Peyer's patch (tissue), 4 donors: Measurements from ENCODE around the gene GPR137B. TPM values are rescaled to one million over a fixed set of nuclear protein-coding genes. Genes with fewer than 3 reads are reported as not detected.

Source experiments
- DNase-seq, 3 donors: peaks; one replicate each; pipeline ENCODE4 v3.0.0-alpha.2; 2017 to 2019
- H3K27ac ChIP-seq, 4 donors: fragments of 200-600 bp; sonication (generic); one replicate each; pipeline ENCODE4 v1.5.1; 2016 to 2019
- H3K27me3 ChIP-seq, 2 donors: fragments of 200-600 bp; sonication (generic); one replicate each; pipeline ENCODE4 v1.5.1; 2019
- H3K36me3 ChIP-seq, 3 donors: fragments of 200-600 bp; sonication (generic); one replicate each; pipeline ENCODE4 v1.5.1; 2016 to 2019
- H3K4me1 ChIP-seq, 4 donors: fragments of 200-600 bp; sonication (generic); one replicate each; pipeline ENCODE4 v1.5.1; 2016 to 2019
- H3K4me3 ChIP-seq, 4 donors: fragments of 200-600 bp; sonication (generic); 1 replicate in 3 of 4; 2 replicates in 1 of 4; pipeline ENCODE4 v1.5.1; 2016 to 2019; ENCODE audit warnings: mild to moderate bottlenecking in 1 of 4
- H3K9me3 ChIP-seq, 4 donors: fragments of 200-600 bp; sonication (generic); one replicate each; pipeline ENCODE4 v1.5.1; 2016 to 2019; ENCODE audit warnings: mild to moderate bottlenecking in 1 of 4
- POLR2A ChIP-seq, 2 donors: fragments of 450-650 bp; IDR thresholded peaks; one replicate each; pipeline ENCODE4 v1.5.1; 2017; ENCODE audit warnings: antibody characterized with exemption in 2 of 2, mild to moderate bottlenecking in 2 of 2, moderate library complexity in 2 of 2
- total RNA-seq, 4 donors: library from RNA; depleted of rRNA; stranded (reverse); fragments of >200 nt; gene quantifications; one replicate each; pipeline ENCODE4 v1.1.0, GENCODE V29; 2016
- TF ChIP-seq, protein P1 (sequence below), 6 experiments: fragments of 450-650 bp in 4 of 6; fragments of 200-600 bp in 2 of 6; sonication (generic) in 1 of 6; IDR thresholded peaks; one replicate each; pipeline ENCODE4 v1.5.1; 2017 to 2019; ENCODE audit warnings: antibody characterized with exemption in 6 of 6, mild to moderate bottlenecking in 3 of 6, moderate library complexity in 1 of 6

GPR137B gene
- total RNA-seq, 4 donors from 2014 or later: 13.4 to 37.1 (median 23.0) TPM

DNA sequence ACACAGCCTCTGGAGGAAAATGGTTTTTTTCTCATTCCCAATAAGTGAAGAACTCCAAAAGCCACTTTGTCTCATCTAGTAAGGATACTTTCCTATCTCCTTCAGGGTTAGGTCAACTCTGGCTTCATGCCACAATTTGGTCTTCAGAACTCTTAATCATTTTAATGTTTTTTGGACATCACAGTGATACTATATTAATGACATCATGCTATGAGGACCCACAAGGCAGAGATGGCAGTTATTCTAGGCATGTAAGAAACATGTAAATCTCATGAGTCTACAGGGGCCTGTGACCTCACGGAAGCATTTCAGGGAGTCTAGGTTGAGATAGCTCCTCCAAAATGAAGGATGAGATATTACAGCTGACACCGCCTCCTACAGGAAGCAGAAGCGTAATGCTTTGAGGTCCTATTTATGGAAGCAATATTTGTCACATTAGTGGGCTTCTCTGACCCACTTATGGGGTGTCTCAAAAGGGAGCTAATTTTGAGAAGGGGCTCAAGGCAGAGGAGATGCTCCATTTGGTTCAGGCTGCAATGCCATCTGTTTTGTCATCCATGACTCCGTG lies 5.0 kb upstream of the GPR137B start:
- no peaks in the 10 kb centered on the region for H3K27me3 ChIP-seq
- no peaks in the 10 kb centered on the region for H3K36me3 ChIP-seq
- peaks cover 0 to 12% (median 4%) of the 10 kb centered on the region in 4 donors for H3K4me1 ChIP-seq
- H3K27ac ChIP-seq: no peak overlapping the region
- no peak for TF ChIP-seq POLR2A (IDR thresholded peaks at IDR 0.05)
- TF ChIP-seq, protein P1, sequence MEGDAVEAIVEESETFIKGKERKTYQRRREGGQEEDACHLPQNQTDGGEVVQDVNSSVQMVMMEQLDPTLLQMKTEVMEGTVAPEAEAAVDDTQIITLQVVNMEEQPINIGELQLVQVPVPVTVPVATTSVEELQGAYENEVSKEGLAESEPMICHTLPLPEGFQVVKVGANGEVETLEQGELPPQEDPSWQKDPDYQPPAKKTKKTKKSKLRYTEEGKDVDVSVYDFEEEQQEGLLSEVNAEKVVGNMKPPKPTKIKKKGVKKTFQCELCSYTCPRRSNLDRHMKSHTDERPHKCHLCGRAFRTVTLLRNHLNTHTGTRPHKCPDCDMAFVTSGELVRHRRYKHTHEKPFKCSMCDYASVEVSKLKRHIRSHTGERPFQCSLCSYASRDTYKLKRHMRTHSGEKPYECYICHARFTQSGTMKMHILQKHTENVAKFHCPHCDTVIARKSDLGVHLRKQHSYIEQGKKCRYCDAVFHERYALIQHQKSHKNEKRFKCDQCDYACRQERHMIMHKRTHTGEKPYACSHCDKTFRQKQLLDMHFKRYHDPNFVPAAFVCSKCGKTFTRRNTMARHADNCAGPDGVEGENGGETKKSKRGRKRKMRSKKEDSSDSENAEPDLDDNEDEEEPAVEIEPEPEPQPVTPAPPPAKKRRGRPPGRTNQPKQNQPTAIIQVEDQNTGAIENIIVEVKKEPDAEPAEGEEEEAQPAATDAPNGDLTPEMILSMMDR (IDR thresholded peaks at IDR 0.05): no peak
- H3K4me3 ChIP-seq: no peak overlapping the region
- DNase-seq: no peak
- H3K9me3 ChIP-seq: no peaks in the 10 kb centered on the region

DNA sequence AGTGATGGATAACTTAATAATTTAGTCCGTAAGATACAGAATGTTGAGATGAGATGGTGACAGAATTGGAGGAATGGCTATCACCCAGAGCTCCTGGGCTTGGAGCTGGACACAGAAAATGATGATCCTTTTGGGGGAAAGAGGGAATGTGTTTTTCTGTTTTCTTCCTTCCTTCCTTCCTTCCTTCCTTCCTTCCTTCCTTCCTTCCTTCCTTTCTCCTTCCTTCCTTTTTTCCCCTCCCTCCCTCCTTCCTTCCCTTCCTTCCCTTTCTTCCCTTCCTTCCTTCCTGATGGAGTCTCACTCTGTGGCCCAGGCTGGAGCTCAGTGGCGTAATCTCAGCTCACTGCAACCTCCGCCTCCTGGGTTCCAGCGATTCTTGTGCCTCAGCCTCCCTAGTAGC lies 2.8 kb upstream of the GPR137B start:
- no peak overlapping the region for H3K27ac ChIP-seq
- no peak for TF ChIP-seq POLR2A (IDR thresholded peaks at IDR 0.05)
- TF ChIP-seq, protein P1 (IDR thresholded peaks at IDR 0.05): no peak
- peaks cover 0 to 24% (median 11%) of the 10 kb centered on the region in 4 donors for H3K4me1 ChIP-seq
- no peaks in the 10 kb centered on the region for H3K27me3 ChIP-seq
- H3K4me3 ChIP-seq: no peak overlapping the region
- DNase-seq: no peak
- no peaks in the 10 kb centered on the region for H3K36me3 ChIP-seq
- H3K9me3 ChIP-seq: no peaks in the 10 kb centered on the region

DNA sequence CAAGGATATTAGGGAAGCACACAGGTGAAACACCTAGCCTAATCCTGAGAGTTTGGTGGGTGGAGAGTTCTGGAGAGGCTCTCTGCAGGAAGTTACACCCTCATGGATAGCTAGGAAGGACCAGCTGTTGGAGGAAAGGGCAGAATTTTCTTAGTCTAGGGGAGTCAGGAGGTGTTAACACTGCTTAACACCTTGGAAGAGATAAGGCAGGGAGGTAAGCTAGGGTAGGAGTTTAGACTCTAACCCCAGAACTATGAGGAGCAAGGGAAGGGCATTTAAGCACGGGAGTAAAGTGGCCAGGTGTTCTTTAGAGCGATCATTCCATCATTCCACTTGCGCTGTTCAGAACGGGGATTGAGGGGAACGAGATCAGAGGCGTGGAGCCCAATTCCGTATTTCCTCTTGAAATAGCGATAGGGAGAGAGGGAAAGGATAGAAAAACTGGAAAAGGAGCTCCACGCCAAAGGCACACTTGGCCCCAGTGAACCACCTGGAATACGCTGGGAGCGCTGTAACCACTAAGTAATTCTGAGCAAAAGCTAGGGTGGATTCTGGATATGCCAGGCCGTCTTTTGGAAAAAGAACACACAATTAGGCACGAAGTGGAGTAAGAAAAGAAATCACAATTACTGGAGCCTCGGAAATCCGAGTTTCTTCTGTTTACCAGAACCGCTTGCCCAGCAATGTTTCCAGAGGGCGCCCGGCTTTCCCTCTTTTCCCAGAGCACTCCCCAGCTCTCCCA lies 1.5 kb upstream of the GPR137B start:
- TF ChIP-seq, protein P1 (IDR thresholded peaks at IDR 0.05): no peak
- no peak for TF ChIP-seq POLR2A (IDR thresholded peaks at IDR 0.05)
- H3K36me3 ChIP-seq: no peaks in the 10 kb centered on the region
- H3K4me1 ChIP-seq: peaks cover 0 to 30% (median 11%) of the 10 kb centered on the region in 4 donors
- no peak for DNase-seq
- H3K9me3 ChIP-seq: no peaks in the 10 kb centered on the region
- H3K4me3 ChIP-seq: peak overlapping the region; percentile 65 to 91 (median 72)
- no peak overlapping the region for H3K27ac ChIP-seq
- no peaks in the 10 kb centered on the region for H3K27me3 ChIP-seq

DNA sequence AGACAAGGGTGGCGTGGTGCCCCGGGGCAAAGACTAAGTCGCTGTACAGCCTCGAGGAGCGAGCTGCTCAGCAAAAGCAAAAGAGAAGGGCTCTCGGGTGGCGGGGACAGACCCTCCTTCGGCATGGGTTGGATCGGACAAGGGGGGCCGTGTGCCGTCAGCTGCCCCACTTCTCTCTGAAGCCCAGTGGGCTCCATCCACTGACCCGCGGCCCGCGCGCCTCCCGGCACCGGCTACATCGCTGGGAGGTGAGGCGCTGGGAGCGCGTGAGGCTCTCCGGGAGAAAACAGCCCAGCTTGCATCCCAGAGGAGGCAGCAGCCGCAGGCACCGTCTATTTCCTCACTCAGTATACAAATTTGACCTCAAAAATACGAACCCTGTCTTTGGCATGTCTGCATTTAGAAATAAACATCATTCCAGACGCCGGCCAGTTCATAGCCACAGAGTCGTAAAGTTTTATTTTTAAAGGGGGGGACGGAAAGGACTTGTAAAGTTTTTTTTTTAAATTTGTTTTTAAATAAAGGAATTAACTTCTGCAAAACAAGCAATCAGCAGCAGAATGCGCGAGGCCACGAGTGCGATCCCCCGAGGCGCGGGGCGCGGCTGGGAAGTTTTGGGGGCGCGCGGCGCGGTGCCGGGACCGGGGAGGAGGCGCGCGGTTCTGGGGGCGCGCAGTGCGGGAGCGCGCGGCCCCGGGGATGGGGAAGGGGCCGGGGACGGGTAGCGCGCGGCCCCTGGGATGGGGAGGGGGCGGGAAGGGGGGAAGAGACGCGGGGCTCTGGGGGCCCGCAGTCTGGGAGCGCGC lies 689 bp upstream of the GPR137B start:
- Histone ChIP-seq H3K4me3 (peak overlapping the region; percentile 65 to 91 (median 72)), H3K27ac (peak overlapping the region in 2 of 4 donors; percentile 25 to 55), H3K36me3 (no peaks in the 10 kb centered on the region), H3K4me1 (peaks cover 0 to 30% (median 11%) of the 10 kb centered on the region in 4 donors), H3K27me3 (no peaks in the 10 kb centered on the region), H3K9me3 (no peaks in the 10 kb centered on the region)
- peak in 2 of 3 donors; percentile 63 to 66 for DNase-seq
- TF ChIP-seq POLR2A (IDR thresholded peaks at IDR 0.05): no peak
- TF ChIP-seq, protein P1 (IDR thresholded peaks at IDR 0.05): no peak

DNA sequence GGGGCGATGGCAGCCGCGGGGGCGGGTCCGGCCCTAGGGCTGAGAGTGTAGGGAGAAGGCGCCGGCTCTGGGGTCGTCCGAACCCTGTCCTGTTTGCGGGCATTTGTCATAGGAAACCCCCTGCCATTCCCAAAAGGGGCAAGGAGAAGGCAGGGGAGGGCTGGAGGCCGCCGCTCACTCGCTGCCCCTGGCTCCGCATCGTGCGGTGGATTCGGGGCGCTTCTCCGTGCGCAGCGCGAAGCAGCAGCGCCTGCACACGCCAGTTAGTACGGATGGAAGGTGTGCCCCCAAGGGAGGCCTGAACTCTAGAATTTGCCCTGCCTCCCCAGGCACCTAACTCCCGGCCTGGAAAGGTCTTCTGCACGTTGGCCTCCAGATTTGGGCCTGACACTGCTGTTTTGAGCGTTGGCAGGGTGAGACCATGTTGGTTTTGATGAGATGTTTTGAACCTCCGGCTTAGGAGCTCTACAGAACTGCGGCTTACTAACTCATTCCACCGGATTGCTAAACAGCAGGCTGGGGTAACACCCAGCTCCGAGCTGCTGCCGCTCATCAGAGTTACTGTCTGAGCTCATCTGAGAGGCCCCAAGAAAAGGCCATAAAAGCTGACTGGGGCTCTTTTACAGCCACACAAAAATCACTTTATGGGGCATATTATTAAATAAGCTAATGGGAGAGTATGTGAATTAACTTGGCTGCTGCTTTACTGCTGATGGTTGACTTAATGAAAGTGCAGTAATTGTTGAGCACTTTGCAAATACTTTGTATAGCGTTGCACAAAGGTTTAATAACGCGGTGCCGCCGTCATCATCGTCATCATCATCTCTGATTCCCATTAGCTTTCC lies 987 bp downstream of the GPR137B start:
- Histone ChIP-seq H3K27me3 (no peaks in the 10 kb centered on the region), H3K4me1 (peaks cover 0 to 35% (median 11%) of the 10 kb centered on the region in 4 donors), H3K9me3 (no peaks in the 10 kb centered on the region), H3K4me3 (peak overlapping the region; percentile 65 to 91 (median 72)), H3K36me3 (no peaks in the 10 kb centered on the region), H3K27ac (peak overlapping the region; percentile 39 to 75 (median 54))
- TF ChIP-seq POLR2A (IDR thresholded peaks at IDR 0.05): no peak
- TF ChIP-seq, protein P1 (IDR thresholded peaks at IDR 0.05): no peak
- DNase-seq: no peak
